ENCODE measurements around the gene COP1.
"Not testable (repeated sequence)": the region's sequence is repeated elsewhere in the genome, so short reads cannot be mapped to it uniquely, and the experiment has no call there.

- TF ChIP-seq CTCF (IDR thresholded peaks at IDR 0.05; ENCODE audit: low read depth, low read length); MAX (IDR thresholded peaks at IDR 0.05; ENCODE audit: low read depth, low read length); POLR2A (IDR thresholded peaks at IDR 0.05; ENCODE audit: extremely low read depth, insufficient read length): not testable (repeated sequence)
Observed at GRCh38 chr1:175992825-175993224, 214.3 kb downstream of the COP1 start.

All from NB4 (cell line).